Spleen (tissue), 7 donors: ENCODE measurements around the gene TYW5.

Source experiments
- CTCF ChIP-seq, 11 experiments: fragments of 200-600 bp in 7 of 11; fragments of 450-650 bp in 4 of 11; sonication (generic) in 4 of 11; IDR thresholded peaks in 8 of 11; conservative IDR thresholded peaks in 3 of 11; 1 replicate in 7 of 11; 2 replicates in 4 of 11; pipeline versions ENCODE4 v1.4.0 to v1.8.0; 2016 to 2021; ENCODE audit warnings: antibody characterized with exemption in 11 of 11, inconsistent platforms in 4 of 11, mild to moderate bottlenecking in 1 of 11
- POLR2A ChIP-seq, 3 donors: fragments of 450-650 bp; IDR thresholded peaks; one replicate each; pipeline ENCODE4 v1.5.1; 2017; ENCODE audit warnings: antibody characterized with exemption in 3 of 3, mild to moderate bottlenecking in 1 of 3
- donor health status: DM: no; HTN: no; CAD: no; lungs with moderate emphysema.
- donor health status: DM: no; HTN: no; CAD: no.
- donor health status: DM: no; HTN: no; CAD: no.

GRCh38 chr2:199933466-199933865 is 21.8 kb downstream of the TYW5 start:
- TF ChIP-seq POLR2A (IDR thresholded peaks at IDR 0.05) (no peak), CTCF (IDR thresholded peaks at IDR 0.05 in 8 of 11, conservative IDR thresholded peaks at IDR 0.05 in 3 of 11) (no peak)
